Activated gamma-delta T cell treated with Interleukin-2 at 50 U/mL for 16 hours (primary cell): ENCODE measurements around the gene LRG1.
A peak's percentile ranks its signal among the peaks of the same experiment; 100 is the strongest.

ENCODE experiments used
- DNase-seq: peaks from one replicate; pipeline ENCODE4 v3.0.0-alpha.2; 2020

The LRG1 gene

DNA sequence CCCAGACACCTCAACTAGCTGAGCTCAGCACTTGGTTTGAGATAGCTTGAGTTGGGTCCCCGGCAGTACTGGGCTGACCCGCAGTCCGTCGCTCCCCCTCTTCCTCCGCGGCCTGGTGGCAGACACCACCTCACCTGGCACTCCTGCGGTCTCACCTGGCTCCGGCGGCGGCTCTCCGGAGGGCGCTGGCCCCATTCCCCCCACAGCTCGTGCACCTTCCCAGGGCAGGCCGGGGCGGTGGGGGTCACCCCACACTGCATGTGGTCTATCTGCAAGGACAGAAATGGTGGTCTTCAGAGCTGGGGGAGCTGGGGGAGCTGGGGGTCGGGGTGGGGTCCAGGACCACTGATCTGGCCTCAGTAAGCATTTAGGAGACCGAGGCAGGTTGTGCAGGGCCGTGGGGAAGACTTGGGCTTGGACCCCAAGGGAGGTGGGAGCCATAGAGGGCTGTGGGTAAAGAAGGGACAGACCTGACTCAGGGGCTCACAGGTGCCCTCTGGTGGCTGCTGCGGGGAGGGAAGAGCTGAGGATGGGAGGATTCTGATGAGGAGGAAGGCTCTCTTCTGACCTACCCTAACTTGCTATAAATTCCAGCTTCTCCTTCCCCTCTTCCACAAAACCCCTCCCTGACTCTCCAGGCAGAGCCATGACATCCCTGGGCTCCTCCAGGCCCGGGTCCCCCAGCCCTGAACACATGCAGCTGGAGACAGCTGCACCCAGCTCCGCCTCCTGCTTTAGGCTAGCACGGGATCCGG, 14.9 kb downstream of the LRG1 start:
- peak; percentile 61 for DNase-seq

GRCh38 chr19:4523306-4524110, 16.3 kb downstream of the LRG1 start:
- no peak for DNase-seq

DNA sequence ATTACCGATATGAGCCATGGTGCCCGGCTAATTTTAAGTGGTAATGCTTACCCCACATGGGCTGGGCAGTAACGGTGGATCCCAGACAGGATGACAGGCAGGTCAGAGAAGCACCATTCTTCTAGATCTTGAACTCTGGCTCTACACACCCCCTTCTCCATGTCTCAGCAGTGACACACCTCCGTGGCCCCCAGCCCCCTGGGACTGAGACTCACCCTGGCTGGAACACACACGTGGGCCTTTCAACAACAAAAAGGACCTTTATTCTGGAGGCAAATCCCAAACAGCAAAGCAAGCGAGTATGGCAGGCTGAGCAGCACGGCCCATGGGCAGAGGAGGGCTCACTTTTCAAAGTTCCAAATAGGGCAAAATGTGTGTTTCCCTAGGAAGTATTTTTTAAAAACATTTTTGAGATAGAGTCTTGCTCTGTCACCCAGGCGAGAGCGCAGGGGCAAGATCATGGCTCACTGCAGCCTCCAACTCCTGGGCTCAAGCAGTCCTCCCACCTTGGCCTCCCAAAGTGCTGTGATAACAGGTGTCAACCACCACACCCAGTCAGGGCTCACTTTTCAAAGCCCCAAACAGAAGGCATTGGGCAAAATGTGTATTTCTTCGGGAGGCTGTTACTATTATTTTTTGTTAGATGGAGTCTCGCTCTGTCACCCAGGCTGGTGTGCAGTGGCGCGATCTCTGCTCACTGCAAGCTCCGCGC, 17.4 kb downstream of the LRG1 start:
- no peak for DNase-seq

DNA sequence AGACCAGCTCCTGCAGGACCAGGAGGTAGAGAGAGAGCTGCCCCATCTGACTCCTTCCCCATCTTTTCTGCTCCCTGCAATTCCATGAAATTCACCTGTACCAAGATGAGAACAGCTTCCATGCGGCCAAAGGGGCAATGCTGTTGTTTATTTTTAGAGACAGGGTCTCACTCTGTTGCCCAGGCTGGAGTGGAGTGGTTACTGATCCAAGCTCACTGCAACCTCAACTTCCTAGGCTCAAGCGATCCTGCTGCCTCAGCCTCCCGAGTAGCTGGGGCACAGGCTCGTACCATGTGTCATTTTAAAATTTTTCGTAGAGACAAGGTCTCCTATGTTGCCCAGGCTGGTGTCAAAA, 18.0 kb downstream of the LRG1 start:
- no peak for DNase-seq

- no peak for DNase-seq
Measured at GRCh38 chr19:4521170-4521887, 18.5 kb downstream of the LRG1 start.

DNA sequence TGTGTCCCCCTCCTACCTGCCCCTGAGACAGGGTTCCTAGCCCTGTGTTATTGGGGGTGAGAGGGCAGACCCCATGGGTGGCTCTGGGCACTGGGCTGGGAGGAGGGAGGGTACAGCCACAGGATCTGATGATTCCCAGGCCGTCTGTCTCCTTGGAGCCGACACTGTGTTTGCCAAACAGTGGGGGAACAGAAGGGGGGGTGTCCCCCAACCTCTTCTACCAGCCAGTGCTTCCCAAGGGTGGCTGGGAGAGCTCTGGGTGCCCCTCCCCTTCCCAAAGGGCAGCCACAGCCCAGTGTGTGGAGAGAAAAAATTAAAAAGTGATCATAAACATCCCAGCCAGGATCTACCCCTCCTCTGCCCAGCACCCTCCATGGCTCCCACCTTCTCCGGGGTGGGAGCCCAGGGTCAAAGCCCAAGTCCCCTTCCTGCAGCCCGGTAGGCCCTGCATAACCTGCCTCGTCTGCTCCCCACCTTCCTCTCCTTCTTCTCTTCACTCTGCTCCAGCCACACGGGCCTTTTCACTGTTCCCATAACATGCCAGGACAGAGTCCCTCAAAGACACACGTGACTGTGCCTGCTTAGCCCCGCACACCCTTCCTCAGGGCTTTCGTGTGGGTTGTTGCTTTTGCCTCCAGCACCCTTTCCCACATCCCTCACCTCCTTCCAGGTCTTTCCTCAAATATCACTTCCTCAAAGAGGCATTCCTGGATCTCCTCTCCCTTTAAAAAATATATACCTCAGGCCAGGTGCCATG, 20.1 kb downstream of the LRG1 start:
- DNase-seq, result no peak

DNA sequence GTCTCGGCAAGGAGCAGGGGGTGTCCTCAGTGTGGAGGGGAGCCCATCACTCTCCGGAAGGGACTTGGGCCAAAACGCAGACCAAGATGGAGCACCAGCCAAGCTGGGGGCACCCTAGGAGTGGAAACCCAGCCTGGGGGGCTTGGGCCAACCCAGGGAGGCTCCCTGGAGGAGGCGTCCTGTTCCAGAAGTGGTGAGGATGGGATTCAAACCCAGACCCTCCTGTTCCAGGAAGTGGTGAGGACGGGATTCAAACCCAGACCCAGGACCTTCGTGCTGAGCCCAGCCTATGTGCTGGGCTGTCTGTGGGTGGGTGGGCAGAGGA, 20.7 kb downstream of the LRG1 start:
- DNase-seq, result no peak

DNA sequence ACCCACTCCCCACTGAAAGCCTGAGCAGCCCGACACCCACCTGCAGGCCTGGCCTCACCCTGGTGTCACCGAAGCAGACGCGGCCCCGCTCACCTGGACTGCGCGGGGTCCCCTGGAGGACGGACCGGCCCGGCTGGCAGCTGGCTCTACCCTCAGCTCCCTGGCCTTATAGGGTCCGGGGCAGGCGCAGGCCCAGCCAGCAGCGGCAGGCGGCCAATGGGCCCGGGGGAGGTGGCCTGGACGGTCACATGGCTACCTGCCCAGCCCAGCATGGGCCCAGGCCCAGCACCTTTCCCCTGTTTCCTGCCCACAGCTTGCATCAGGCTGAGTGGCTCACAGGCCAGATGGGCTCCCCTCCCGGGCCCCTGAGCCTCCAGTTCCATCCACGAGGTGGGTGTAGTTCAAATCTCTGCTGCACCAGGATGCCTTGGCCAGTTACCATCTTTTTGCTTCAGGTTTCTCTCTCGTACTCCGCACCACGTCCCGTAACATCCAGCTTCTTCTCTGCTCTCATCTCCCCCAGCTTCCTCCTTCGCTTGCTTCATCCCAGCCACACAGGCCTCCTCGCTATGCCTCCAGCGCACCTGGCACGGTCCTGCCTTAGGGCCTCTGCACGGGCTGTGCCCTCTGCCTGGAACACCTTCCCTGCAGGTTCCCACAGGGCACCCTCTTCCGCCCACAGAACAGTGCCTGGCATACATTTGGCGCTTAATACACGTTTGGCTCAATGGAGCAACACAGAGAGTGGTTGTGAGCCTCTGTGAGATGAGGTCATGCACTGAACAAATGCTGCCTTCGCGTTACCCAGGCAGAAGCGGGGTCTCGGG, 21.3 kb downstream of the LRG1 start, which contains the start of gene PLIN4:
PLIN4 (minus strand) TSS at position 142 of the 827 bp plus-strand sequence. CDS start 214 bp downstream, outside the sequence.
- no peak for DNase-seq

- DNase-seq, result no peak
Measured at GRCh38 chr19:4517451-4518057, 22.3 kb downstream of the LRG1 start.

DNA sequence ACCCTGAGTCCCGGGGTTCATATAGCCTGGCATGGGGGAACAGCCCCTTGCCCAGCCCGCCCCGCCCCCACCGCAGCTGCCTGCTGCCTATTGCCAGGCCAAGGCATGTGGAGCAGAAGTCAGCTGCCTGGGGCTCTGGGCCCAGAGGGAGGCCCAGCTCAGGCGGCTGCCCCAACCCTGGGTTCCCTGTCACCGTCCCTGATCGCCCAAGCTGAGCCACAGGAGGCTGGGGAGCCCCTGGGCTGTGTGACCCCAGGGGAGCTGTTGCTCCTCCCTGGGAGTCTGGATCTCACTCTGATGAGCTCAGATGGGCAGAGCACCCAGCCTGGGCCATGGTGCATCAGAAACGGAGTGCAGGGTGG, 22.9 kb downstream of the LRG1 start:
- no peak for DNase-seq

- DNase-seq, result no peak
Measured at GRCh38 chr19:4516199-4516938, 23.5 kb downstream of the LRG1 start.

GRCh38 chr19:4515732-4516131, 24.1 kb downstream of the LRG1 start:
- no peak for DNase-seq

- no peak for DNase-seq
Measured at GRCh38 chr19:4513248-4513647, 26.6 kb downstream of the LRG1 start.

GRCh38 chr19:4512070-4512469, 27.8 kb downstream of the LRG1 start:
- no peak for DNase-seq

GRCh38 chr19:4511300-4512054, 28.4 kb downstream of the LRG1 start:
- no peak for DNase-seq

GRCh38 chr19:4510435-4511255, 29.2 kb downstream of the LRG1 start:
- no peak for DNase-seq

DNA sequence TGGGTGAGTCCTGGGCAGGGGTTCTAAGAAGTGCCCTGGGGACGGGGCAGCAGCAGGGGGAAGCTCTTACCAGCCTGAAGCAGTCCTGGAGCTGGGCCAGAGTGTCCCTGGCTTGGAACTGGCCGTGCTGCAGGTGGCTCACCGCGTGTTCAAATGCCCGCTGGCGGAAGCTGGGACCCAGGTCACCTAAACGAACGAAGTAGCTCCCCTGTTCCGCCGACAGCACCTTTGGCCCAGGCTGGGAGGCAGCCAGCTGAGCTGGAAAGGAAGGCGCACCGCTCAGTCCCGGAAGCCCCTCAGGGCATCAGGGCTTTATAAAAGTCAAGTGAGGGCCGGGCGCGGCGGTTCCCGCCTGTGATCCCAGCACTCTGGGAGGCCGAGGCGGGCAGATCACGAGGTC, 31.1 kb downstream of the LRG1 start:
- DNase-seq, result no peak

GRCh38 chr19:4507804-4508203, 32.0 kb downstream of the LRG1 start:
- no peak for DNase-seq

GRCh38 chr19:4507150-4507452, 32.7 kb downstream of the LRG1 start:
- no peak for DNase-seq
